ENCODE results near the gene LCT.

- TF ChIP-seq CTCF (conservative IDR thresholded peaks at IDR 0.05; ENCODE audit: low read depth, low read length) (no peak), POLR2A (IDR thresholded peaks at IDR 0.05; ENCODE audit: low read depth, low read length) (no peak), BHLHE40 (IDR thresholded peaks at IDR 0.05; ENCODE audit: low read depth, low read length) (no peak)
These were observed 3.6 kb upstream of the LCT start for GRCh38 chr2:135840601-135841000.

All from IMR-90 (cell line).